Activated CD8-positive, alpha-beta T cell treated with anti-CD3 and anti-CD28 coated beads, Interleukin-2, amount 10 ng/mL, durations not matched to agents 7 days and 5 days (primary cell): ENCODE data around the gene RB1. TPM values are rescaled to one million over a fixed set of nuclear protein-coding genes. Genes with fewer than 3 reads are reported as not detected.

ENCODE experiments used
- total RNA-seq, 2 experiments: library from RNA; stranded (reverse); gene quantifications; one replicate each; pipeline ENCODE4 v1.2.3, GENCODE V29; 2021

The RB1 gene
- total RNA-seq, 2 experiments from 2014 or later: 61.7 to 64.6 TPM

Other genes with a start within 250 kb of the RB1 start
- gene MED4, start 208.6 kb upstream of the RB1 start, total RNA-seq: 10 to 100 TPM; 65.3 to 65.5 TPM
- gene ITM2B, start 70.5 kb upstream of the RB1 start, total RNA-seq: 100 to 1,000 TPM; 243 to 244 TPM
- 10 to 100 TPM; 47.6 to 50.3 TPM for gene LPAR6, start 109.4 kb downstream of the RB1 start, total RNA-seq
- gene RCBTB2, start 229.3 kb downstream of the RB1 start, total RNA-seq: 10 to 100 TPM; 31.0 to 31.5 TPM